NCI-H187 (cell line): Measurements from ENCODE around the gene MATN1.

ENCODE experiments used
- DNase-seq, 2 experiments: peaks; one replicate each; lab custom pipeline; 2025; lab: John Stamatoyannopoulos, UW

Gene MATN1

DNA sequence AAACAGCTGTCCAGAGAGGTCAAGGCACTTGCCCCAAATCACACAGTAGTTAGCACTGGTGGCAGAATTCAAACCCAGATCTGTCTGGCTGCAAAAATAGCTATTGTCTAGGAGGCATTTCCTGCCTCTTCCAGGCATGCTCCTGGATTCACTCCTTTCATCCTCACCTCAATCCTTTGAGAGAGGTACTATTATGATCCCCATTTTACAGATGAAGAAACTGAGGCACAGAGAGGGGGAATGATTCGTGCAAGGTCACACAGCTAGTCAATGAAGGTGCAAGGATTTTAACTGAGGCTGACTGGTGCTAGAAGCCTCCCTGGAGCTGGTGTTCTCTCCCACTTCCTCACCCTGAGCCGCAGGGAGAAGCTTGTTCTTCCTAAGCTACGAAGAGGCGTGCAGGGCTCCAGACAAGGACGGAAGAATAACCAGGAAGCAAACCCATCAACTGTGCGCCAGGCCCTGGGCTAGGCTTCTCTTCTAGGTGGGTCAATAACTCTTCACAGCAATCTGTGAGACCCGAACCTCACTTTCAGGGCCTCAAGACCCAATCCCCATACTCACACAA lies 34.8 kb upstream of the MATN1 start:
- no peak for DNase-seq

DNA sequence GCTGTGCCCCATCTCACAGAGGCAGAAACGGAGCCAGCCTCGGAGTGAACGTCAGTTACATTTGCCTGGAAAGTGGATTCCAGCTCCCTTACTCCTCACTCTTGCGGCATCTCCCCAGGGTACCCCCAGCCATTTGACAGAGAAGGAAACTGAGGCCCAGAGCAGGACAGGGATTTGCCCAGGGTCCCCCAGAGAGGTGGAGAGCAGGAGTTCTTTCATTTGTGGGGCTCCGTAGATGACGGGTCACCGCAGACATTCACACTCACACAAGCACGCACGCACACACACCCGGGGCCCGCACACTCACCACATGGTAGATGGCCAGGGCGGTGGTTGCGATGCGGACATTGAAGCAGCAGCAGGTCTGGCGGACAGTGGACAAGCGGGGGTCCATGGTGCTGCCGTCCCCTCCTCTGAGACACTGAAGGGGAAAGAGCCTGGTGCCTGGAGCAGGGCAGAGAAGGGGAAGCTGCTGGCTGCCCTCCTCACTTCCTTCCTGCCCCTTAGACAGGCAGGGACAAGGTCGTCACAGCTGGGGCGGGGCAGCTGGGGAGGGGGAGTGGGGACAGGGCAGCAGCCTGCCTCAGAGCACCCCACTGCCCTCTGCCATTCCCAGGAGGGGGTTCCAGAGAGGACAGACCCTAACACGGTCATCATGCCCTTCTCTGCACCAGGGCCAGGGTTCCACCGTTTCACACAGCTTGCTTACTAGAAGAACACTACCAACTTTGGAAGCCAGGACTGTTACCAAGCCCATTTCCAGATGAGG lies 34.2 kb upstream of the MATN1 start, which contains the start of gene LAPTM5:
Gene LAPTM5 (minus strand): TSS at position 423 of the 769 bp plus-strand sequence. CDS start 29 bp downstream, at position 394.
- no peak for DNase-seq

DNA sequence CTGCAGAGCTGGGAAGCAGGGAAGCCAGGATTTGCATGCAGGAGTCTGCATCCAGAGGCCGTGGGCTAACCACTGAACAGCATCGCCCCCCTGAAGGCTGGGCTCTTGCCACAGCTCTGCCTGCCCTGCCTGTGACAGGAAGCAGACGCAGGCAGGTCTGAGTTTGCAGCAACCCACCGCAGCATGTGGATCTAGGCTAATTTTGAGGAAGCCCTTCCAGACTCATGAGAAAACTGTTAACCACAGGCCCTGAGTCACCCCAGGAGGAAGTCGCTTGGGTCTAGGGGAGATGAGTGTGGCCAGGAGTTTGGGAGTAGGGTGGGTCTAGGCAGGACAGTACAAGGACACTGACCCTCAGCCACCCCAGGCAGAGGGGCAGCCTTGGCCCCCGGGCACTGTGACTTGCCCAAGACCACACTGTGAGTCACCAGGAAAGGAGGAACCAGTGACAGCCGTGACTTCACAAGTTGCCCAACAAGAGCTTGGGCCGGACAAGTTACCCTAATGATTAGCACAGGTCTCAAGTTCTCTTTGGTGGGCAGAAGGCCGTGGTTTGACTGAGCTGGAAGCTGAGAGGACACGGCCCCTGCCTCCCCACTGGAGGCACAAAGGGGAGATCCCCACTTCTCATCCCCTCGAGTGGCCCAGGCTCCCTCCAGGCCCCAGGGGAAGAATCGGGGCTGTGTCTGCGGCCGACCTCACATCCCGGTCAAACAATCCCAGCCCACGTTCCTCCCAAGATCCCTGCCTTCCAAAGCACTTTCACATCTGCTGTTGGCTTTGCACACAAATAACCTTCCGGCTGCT lies 33.4 kb upstream of the MATN1 start:
- no peak for DNase-seq

DNA sequence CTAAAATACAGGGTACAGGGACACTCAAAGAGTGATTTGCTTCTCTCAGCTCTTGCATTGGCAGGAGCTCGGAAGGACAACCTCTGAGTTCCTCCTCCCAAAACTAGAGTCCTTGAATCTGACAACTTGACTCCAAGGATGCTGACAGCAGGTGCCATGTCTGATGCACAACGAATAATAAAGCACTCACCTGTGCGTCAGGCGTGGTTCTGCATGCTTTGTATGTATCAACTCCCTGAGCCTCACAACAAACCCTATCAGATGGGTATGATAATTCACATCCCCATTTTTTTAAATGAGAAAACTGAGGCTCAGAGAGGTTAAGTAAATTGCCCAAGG lies 32.8 kb upstream of the MATN1 start:
- no peak for DNase-seq

DNA sequence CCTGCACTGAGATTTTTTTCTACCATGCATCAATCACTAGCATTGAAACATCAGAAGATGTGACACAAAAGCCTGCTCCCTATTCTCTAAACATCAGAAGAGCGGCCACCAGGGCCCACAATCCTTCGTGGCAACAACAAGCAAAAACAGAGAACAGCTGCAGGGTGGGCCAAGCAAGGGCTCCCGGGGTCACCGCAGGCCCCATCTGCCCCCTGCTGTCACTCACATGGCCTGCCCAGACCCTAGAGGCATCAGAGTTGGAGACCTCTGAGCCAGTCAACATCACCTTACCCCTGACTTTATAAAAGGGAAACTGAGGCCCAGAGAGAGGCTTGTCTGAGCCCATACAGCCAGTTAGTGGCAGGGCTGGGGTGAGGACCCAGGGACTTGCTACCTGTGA lies 32.4 kb upstream of the MATN1 start:
- no peak for DNase-seq

DNA sequence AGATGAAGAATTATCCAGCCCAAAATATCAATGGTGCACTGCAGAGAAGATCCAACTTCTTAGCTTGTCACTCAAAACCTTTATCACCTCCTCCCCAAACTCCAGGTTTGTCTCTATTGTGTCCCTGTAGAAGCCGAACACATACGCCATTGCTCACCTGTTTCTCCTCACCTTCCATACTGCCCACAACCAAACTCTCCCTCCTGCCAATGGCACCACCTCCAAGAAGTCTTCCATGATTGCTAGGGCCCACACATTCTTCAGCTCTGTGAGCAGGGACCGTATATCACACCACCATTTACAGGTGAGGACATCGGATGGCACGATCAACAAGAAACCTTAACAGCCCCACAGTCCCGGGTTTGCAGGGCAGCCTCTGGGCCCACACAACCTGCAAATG lies 31.9 kb upstream of the MATN1 start:
- no peak for DNase-seq

DNA sequence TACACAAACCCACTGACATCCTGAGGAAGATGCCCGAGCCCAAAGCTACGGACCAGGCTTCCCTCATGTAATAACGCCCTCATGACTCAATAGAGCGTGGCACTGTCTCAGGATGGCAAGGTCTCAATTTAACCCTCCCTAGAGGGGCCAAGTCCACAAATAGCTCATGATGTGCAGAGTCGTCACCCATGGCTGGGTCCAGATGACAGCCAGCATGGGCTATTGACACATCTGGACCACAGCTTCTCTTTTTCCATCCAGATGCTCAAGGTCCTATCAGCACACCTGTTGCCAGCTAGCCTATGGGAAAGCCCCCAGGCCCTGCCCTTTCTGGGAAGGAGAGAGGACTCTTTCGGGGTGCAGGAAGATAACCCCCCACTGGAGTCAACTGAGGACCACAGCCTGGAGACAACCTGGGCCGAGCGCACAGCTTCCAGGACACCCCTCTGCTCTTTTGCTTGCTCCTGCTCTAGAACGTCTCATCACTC lies 31.3 kb upstream of the MATN1 start:
- DNase-seq: no peak

DNA sequence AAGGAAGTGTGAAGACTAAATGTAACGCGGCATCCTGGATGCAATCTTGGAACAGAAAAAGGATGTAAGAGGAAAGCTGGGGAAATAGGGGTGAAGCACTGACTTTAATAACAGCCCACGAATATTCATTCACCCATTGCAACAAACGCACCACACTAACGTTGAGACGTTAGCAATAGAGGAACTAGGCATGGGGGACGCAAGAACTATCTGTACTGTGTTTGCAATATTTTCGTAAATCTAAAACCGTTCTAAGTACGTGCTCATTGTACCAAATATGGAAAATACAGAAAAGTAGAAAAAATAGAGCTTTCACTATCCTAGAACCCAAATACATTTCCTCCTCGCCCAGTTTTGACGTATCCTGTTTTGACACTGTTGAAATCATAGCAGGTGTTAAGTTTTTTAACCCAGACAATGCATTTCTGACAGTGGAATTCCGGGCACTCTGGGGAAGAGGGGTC lies 30.3 kb upstream of the MATN1 start:
- DNase-seq: no peak

DNA sequence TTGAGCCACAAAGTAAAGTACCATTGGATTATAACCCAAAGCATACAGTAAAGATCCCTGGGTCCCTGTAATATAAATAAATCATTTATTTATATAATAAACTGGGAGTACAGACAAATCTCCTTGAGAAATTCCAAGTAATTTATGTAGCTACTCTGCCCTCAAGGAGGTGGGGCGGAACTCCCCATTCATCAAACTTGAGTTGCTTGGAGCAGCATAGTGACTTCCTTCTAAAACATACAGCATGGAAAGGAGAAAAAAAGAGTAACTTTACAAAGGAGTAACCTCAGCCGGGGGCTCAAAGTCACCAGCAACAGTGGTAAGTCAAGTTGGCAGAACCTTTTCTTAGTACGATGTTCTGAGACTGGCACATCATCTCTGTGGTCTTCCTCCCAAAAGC lies 29.7 kb upstream of the MATN1 start:
- no peak for DNase-seq

DNA sequence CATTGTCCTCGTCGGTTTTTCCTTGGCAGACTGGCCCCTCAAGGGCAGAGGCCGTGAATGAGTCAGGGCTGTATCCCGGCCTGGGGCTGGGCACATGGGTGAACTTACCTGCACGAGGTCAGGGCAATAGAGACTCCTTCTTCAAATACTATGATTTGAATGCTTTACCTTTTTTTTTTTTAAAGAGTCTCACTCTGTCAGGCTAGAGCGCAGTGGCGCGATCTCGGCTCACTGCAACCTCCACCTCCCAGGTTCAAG lies 29.2 kb upstream of the MATN1 start:
- DNase-seq: no peak

DNA sequence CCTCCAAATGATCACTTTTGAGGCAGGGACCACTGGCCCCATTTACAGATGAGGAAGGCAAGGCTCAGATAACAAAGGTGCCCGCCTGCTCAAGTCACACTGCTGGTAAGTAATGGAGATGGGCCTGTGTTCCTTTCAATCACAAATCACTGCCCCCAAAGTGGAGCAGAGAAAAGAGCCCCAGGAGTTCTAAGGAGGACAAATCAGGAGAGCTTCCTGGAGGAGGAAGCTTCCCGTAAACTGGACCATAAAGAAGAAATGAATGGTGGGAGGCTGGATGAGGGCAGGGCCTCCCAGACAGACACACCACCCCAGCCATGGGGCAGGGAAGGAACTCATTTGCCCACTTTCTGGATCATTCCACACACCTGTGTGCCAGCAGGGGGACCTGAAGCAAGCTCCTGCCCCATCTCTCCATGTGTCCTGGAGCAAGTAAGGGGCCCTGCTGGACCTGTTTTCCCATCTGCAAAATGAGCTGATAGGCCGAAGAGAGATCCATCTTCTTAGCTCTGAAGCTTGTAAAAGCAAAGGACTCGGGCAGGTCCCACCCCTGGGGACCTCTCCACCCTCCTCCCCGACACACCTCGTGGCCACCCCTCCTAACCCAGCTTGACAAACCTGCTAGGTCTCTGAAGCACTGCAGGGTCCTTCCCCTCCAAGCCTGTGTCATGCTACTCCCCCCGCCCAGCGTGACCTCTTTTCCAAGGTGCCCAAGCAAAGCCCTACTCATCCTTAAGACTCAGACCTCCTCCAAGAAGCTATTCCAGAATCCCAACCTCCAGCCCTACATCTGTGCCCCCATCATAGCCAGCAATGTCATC lies 28.7 kb upstream of the MATN1 start:
- DNase-seq: no peak

DNA sequence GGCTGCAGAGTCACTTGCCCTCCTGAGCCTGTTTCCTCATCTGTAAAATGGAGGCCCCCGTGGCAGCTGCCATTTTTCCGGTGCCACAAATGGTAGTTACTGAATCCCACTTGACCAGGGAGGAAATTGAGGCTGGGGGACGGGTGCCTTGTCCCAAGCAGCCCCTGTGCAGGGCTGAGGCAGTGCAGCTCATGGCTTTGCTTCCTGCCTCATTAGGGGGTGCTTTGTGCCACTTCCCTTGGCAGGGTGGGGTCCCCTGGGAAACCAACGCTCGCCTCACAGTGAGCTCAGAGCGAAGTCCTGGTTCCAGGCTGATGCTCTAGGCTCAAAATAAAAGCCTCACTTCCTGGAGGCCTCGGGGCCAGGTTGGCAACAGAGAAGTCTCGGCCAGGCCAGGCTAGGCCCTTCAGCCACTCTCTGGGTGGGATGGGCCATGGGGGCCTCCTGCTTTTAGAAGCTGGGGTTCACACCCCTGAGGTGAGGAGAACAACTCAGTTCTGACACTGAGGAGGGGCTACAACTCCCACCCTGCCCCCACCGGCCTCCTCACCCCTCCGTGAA lies 27.4 kb upstream of the MATN1 start:
- DNase-seq: no peak

DNA sequence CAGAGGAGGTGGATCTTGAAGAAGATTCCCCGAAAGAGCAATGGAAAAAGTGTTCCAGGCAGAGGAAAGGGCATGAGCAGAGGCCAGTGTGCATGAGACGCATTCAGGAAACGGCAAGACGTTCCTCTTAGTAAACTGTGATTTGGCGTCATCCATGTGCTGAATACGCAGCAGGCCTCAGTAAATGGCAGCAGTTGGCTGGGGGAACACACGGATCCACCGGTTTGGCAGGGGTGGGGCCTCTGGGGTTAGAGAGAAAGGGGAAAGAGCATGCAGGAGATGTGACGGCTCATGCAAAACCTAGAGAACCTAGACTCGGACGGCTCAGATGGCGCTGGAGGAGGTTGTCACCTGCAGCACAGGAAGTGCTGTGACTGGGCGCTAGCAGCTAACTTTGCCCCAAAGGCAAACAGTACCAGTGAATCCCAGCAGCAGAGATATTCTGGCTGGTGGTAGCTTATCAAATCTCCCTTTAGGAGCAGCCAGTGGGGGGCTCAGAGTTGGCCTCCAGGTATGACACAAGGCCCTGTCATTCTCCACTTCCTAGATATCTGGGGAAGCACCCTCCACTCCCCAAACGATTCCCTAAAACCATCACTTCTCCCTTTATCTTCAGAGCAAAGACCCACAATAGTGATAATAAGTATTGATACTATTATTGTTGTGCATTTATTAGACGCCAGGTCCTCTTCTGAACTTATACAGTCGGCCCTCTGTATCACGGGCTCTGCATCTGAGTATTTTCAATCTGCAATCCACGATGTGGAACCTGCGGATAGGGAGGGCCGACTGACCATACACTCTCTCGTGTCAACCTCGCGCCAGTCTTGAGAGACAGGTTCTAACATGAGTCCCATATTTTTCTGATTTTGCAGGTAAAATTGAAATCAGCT lies 26.6 kb upstream of the MATN1 start:
- no peak for DNase-seq

DNA sequence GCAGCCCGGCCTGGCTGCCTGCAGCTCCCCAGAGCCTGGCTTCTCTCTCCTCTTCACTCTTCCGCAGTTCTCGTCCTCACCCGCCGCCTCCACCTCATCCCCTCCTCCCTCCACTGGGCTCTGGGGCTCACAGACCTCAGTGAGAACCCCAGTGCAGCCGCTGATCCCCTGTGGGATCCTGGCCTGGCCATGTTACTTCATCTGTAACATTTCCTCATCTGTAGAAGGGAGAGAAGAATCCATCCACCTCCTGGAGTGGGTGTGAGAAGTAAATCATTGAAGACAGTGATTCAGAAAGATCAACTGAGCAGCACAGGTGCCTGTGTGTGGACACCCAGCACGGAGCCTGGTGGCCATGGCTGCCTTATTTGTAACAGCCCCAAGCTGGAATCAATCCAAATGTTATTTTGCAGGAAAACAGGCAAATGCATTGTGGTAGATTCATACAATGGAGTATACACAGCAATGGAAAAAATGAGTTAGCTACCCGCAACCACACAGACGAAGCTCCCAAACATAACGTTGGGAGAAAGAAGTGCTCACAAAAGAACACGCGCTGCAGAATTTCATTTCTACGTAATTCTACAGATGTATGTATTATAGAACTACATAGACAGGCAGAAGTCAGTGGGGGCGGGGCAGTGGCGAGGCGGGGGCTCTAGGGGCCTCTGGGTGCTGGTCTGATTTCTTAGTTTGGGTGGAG lies 25.5 kb upstream of the MATN1 start:
- DNase-seq: no peak

DNA sequence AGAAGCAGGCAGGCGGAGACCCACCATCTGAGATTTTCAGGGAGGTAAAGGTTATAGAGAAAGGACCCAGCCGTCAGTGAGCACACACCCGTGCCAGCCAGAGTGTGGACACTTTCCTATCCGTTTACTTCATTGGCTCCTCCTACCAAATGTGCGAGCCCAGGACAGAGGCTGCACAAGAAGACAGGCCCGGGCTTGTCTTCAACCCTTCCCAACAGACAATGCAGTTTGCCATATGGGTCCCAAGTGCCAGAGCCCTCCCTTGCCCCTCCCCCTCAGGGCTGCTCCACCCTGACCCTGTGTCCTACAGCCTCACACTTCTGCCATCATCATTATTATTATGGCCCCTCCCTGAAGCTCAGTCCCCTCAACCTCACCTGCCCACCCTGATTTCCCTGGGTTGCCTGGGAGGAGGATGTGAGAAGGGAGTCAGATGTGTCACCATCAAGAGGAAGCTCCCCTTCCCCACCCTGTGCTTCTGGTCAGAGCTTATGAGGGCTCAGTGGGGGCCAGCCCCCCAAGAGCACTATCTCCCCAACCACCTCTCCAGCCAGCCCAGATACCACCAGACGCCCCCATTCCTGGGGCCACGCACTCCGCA lies 24.8 kb upstream of the MATN1 start:
- DNase-seq: peak in 1 of 2 experiments; percentile 42

DNA sequence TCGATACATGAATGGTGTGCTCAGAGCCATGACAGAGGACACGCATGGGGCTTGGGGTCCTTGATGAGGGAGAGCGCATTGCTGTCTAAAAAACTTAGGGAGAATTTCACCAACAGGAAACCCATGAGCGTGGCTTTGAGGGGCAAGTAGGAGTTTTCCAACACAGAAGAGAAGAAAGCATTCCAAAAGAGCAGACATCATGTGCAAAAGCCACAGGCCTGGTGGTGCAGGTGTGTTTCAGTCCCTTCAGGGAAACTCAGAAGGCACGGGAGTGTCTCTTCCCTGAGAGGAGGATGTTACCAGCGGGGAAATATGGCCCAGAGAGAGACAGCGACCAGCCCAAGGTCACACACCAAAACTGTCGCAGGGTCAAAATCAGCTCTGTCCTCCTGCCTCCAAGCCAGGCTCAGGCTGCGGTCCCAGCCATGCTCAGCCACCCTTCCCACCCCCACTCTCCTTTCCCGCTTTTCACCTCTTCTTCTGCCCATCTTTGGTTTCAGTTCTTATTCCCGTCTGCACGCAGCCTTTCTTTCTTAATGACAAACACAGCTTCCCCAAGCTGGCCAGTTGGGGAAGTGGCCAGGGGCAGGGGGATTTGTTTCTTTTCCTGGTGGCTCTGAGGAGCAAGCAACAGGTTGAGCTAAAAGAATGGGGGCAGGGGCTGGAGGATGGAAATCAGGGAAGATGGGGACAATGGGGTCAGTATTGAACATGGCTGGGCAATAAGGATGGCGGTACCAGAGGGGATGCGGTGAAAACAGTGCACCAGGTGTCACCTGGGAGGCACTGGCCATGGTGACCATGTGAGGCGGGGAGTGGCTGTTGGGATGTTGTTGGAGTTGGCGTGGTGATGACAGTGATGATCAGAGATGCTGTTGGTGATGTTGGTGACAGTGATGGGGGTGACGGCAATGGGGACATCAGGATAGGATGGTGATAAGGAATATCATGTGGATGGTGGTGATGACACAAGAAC lies 23.9 kb upstream of the MATN1 start:
- DNase-seq: no peak

DNA sequence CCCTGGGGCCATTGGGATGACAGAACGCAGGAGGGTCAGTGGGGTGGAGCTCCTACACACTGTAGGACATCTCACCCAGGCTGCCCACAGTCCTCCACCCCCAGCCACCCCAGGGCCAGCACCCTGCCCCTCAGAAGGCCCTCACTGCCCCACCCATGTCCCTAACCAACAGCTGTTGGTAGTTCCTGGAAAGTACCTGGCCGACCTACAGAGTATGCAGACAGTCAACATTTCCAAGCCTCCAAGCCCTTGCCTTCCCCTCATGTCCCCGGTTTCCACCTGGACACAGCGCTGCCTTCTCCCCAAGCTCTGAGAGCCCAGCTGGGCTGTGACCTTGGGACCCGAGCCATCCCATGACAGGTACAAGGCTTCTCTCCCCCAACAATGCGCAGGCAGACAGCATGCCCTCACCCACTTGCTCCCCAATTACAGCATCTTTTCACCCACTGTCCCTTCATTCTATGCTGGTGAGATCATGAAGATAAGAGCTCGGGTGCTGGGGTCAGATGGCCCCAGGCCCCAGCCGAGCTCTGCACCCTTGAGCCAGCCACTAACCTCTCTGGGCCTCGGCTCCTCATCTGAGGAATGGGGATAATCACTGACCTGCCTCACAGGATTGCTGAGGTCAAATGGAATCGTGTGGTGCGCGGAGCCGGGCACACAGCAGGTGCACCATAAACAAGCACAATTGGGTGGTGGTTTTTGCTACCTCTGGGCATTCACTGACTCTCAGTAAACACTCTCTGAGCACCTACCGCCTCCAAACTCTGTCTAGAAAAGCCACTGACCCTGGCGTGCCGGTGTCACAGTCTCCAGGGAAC lies 23.0 kb upstream of the MATN1 start:
- DNase-seq: no peak

DNA sequence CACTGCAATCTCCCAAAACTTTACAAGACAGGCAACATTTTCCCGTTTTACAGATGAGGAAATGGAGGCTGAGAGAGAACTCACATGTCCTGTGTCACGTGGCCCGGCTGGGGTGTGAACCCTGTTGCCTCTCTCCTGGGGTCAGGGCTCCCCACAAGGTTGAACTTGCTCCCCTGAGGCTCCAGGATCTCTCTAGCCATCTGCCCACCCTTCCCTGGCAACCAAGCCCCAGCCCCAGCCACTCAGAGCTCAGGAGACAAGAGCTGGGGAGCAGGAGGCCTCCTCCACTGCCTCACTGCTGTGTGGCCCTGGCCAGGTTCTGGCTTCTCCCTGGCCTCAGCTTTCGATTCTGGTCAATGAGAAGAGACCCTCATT lies 22.4 kb upstream of the MATN1 start:
- no peak for DNase-seq
